ENCODE data around the gene ZNF554. TPM values are rescaled to one million over a fixed set of nuclear protein-coding genes. Genes with fewer than 3 reads are reported as not detected.

The ZNF554 gene
- total RNA-seq, 1 experiment from 2014 or later = 3.3 TPM

DNA sequence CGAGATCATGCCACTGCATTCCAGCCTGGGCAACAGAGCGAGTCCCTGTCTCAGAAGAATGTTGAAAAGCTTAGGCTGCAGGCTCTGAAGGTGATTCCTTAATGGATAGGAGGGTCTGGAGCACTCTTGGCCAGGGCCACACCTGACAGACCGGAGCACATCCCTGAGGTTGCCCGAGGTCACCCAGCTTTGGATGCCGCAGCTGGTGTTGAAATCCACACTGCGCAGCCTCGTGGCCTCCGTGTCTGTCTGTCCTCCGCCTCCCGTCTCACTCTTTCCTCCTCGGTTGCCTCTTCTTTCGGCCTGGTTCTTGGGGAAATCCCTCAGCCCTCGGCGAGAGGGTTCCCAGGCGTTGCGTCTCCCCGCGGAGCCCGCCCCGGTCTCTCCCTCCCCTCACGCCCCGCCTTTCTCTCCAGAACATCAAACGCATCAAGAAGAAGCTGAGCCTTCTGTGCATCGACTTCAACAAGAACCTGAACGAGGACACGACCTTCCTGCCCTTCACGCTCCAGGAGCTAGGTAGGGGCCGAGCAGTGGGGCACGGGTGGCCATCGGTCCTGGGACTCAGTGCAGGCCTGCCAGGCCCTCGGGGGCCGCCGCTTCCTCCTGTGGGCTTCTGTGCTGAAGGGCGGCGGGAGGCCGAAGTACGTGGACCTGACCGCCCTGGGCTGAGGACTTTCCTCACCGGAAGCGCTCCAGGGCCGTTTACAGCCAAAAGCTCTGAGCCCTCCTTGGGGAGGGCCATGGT lies 20.2 kb upstream of the ZNF554 start:
- Histone ChIP-seq H3K4me3 (no peak overlapping the region), H3K9me2 (ENCODE audit: insufficient read depth) (no peaks in the 10 kb centered on the region), H3K27ac (no peak overlapping the region), H3K4me2 (no peak overlapping the region), H2AFZ (no peak overlapping the region), H4K20me1 (ENCODE audit: insufficient read depth) (no peaks in the 10 kb centered on the region), H3K9me3 (ENCODE audit: insufficient read depth, low read depth) (no peaks in the 10 kb centered on the region), H3K36me3 (ENCODE audit: low read depth) (no peaks in the 10 kb centered on the region), H3K27me3 (ENCODE audit: insufficient read depth, low read depth) (no peaks in the 10 kb centered on the region), H3F3A (ENCODE audit: insufficient read depth, low read depth) (no peaks in the 10 kb centered on the region), H3K4me1 (replicated peaks; ENCODE audit: insufficient read depth) (no peaks in the 10 kb centered on the region), H3K79me2 (ENCODE audit: low read depth) (no peaks in the 10 kb centered on the region)
- CTCF ChIA-PET = no interaction called here
- POLR2A ChIA-PET (ENCODE audit: unreplicated experiment) = no interaction called here
- BruUV-seq (replicated peaks) = no TSS peak
- no peak for DNase-seq
- intact Hi-C loops (cut with micrococcal nuclease; ENCODE audit: unreplicated experiment) = no loop called here
- TF ChIP-seq, protein P1, sequence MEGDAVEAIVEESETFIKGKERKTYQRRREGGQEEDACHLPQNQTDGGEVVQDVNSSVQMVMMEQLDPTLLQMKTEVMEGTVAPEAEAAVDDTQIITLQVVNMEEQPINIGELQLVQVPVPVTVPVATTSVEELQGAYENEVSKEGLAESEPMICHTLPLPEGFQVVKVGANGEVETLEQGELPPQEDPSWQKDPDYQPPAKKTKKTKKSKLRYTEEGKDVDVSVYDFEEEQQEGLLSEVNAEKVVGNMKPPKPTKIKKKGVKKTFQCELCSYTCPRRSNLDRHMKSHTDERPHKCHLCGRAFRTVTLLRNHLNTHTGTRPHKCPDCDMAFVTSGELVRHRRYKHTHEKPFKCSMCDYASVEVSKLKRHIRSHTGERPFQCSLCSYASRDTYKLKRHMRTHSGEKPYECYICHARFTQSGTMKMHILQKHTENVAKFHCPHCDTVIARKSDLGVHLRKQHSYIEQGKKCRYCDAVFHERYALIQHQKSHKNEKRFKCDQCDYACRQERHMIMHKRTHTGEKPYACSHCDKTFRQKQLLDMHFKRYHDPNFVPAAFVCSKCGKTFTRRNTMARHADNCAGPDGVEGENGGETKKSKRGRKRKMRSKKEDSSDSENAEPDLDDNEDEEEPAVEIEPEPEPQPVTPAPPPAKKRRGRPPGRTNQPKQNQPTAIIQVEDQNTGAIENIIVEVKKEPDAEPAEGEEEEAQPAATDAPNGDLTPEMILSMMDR (conservative IDR thresholded peaks at IDR 0.05) = no peak
- TF ChIP-seq EZH2 (IDR thresholded peaks at IDR 0.05; ENCODE audit: low read depth) = no peak

DNA sequence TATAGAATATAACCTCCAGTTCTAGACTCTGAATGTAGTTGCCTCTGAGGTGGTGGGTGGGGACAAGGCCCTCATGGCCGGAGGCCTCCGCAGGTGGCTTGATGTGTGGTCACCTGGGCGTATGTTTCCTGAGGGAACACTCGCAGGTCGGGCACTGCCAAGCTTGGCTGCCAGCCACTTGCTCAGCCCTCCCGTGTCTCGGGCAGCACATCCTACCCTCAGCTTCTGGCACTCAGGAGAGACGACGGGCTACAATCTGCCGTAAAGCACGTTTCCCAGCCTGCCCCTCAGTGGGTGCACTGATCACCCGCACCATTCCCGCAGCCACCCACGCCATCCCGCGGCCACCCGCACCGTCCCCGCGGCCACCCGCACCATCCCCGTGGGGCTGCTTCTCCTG lies 19.2 kb upstream of the ZNF554 start:
- H2AFZ ChIP-seq = no peak overlapping the region
- BruUV-seq (replicated peaks) = no TSS peak
- no peaks in the 10 kb centered on the region for H4K20me1 ChIP-seq (ENCODE audit: insufficient read depth)
- TF ChIP-seq EZH2 (IDR thresholded peaks at IDR 0.05; ENCODE audit: low read depth) = no peak
- H3K4me3 ChIP-seq = no peak overlapping the region
- DNase-seq = no peak
- H3K27me3 ChIP-seq (ENCODE audit: insufficient read depth, low read depth) = no peaks in the 10 kb centered on the region
- H3K79me2 ChIP-seq (ENCODE audit: low read depth) = no peaks in the 10 kb centered on the region
- H3F3A ChIP-seq (ENCODE audit: insufficient read depth, low read depth) = no peaks in the 10 kb centered on the region
- no peak overlapping the region for H3K27ac ChIP-seq
- POLR2A ChIA-PET (ENCODE audit: unreplicated experiment) = no interaction called here
- CTCF ChIA-PET = no interaction called here
- intact Hi-C loops (cut with micrococcal nuclease; ENCODE audit: unreplicated experiment) = no loop called here
- H3K36me3 ChIP-seq (ENCODE audit: low read depth) = no peaks in the 10 kb centered on the region
- no peak overlapping the region for H3K4me2 ChIP-seq
- H3K9me3 ChIP-seq (ENCODE audit: insufficient read depth, low read depth) = no peaks in the 10 kb centered on the region
- H3K9me2 ChIP-seq (ENCODE audit: insufficient read depth) = no peaks in the 10 kb centered on the region
- H3K4me1 ChIP-seq (replicated peaks; ENCODE audit: insufficient read depth) = no peaks in the 10 kb centered on the region

DNA sequence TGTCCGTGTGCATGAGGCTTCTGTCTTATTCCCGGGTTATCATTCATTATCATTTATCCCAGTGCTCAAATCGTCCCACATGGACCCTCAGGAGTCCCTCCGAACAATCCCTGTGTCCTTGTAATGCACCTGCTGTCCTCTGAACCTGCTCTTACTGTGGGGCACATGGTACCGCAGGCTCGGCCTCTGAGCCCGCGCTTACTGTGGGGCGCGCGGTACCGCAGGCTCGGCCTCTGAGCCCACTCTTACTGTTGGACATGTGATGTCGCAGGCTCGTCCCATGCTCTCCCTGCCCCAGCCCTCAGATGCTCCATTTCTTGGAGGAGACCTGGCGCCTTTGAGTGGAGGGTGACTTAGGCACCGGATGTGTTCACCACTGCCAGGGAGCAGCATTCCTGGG lies 16.8 kb upstream of the ZNF554 start:
- no peak overlapping the region for H3K27ac ChIP-seq
- no peaks in the 10 kb centered on the region for H3K9me2 ChIP-seq (ENCODE audit: insufficient read depth)
- H3K9me3 ChIP-seq (ENCODE audit: insufficient read depth, low read depth) = no peaks in the 10 kb centered on the region
- no peaks in the 10 kb centered on the region for H3K4me1 ChIP-seq (replicated peaks; ENCODE audit: insufficient read depth)
- DNase-seq = no peak
- no peak overlapping the region for H3K4me3 ChIP-seq
- intact Hi-C loops (cut with micrococcal nuclease; ENCODE audit: unreplicated experiment) = no loop called here
- ChIA-PET CTCF (no interaction called here), POLR2A (ENCODE audit: unreplicated experiment) (no interaction called here)
- H3K79me2 ChIP-seq (ENCODE audit: low read depth) = no peaks in the 10 kb centered on the region
- no peaks in the 10 kb centered on the region for H3K27me3 ChIP-seq (ENCODE audit: insufficient read depth, low read depth)
- H3F3A ChIP-seq (ENCODE audit: insufficient read depth, low read depth) = no peaks in the 10 kb centered on the region
- H3K36me3 ChIP-seq (ENCODE audit: low read depth) = no peaks in the 10 kb centered on the region
- TF ChIP-seq, protein P1 (conservative IDR thresholded peaks at IDR 0.05) = no peak
- no peak for TF ChIP-seq EZH2 (IDR thresholded peaks at IDR 0.05; ENCODE audit: low read depth)
- no peak overlapping the region for H2AFZ ChIP-seq
- H3K4me2 ChIP-seq = no peak overlapping the region
- no peaks in the 10 kb centered on the region for H4K20me1 ChIP-seq (ENCODE audit: insufficient read depth)
- BruUV-seq (replicated peaks) = no TSS peak

Data from PC-9 (cell line).